ENCODE measurements around the gene WDR46.

WDR46 gene, protein sequence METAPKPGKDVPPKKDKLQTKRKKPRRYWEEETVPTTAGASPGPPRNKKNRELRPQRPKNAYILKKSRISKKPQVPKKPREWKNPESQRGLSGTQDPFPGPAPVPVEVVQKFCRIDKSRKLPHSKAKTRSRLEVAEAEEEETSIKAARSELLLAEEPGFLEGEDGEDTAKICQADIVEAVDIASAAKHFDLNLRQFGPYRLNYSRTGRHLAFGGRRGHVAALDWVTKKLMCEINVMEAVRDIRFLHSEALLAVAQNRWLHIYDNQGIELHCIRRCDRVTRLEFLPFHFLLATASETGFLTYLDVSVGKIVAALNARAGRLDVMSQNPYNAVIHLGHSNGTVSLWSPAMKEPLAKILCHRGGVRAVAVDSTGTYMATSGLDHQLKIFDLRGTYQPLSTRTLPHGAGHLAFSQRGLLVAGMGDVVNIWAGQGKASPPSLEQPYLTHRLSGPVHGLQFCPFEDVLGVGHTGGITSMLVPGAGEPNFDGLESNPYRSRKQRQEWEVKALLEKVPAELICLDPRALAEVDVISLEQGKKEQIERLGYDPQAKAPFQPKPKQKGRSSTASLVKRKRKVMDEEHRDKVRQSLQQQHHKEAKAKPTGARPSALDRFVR

DNA sequence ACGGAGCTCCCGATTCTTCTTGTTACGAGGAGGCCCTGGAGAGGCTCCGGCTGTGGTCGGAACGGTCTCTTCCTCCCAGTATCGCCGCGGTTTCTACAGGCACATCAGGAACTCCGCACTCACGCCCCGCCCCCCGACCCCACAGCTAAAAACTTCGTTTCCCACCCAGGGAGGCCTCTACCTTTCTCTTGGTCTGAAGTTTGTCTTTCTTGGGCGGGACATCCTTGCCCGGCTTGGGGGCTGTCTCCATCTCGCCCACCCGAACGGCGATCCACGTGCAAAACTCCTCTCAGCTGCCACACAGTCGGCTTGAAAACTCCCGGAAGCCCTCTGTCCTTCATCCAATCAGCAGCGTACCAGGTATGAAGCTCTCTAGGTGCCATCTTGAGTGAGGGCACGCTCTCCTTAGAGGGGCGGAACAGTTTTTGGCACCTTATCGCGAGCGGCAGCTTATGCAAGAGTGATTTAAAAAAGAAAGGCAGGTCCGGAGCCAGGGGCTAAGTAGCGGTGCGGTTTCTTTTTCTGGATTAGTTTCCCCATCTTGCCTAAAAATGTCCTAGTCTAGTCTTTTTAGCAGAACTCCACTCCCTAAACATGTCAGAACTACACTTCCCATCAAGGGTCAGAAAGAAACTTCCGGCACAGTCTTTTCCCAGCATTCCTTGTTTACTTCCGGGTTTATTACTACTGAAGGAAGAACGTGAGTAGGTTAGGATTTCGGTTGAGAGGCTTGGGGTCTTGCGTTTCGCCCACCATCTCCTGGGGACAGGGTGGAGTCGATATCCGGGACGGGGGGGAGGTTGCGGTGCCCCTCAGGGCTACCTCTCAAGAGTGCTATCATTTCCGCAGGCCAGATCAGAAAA is at the start of gene WDR46, which contains the start of gene PFDN6:
TSS of gene WDR46 (minus strand) at position 319 of the 863 bp plus-strand sequence. CDS start at position 250, 69 bp downstream.
TSS of gene PFDN6 (plus strand) at position 681 of the 863 bp plus-strand sequence. CDS start 256 bp downstream, outside the sequence.
- Histone ChIP-seq H3K4me3 (ENCODE audit: low read depth in 1 of 2, low read length in 2 of 2) (peak within 1 kb of the TSS; percentile 88 to 94), H3K9me3 (ENCODE audit: control insufficient read depth in 1 of 2, low read length in 2 of 2) (no peaks in the 10 kb centered on the region), H3K36me3 (ENCODE audit: control insufficient read depth in 1 of 2, insufficient read depth in 2 of 2, low read length in 2 of 2) (peaks cover 25 to 51% of the 10 kb centered on the region in 2 donors), H3K27ac (ENCODE audit: low read depth, low read length) (no peak within 1 kb of the TSS), H3K9ac (ENCODE audit: low read depth in 1 of 2, low read length in 2 of 2) (peak within 1 kb of the TSS; percentile 81 to 91), H3K27me3 (ENCODE audit: control insufficient read depth in 1 of 2, insufficient read depth in 2 of 2, low read length in 2 of 2) (no peaks in the 10 kb centered on the region), H3K4me1 (ENCODE audit: control insufficient read depth in 1 of 2, insufficient read depth in 2 of 2, low read length in 2 of 2) (peaks cover 18 to 21% of the 10 kb centered on the region in 2 donors)

DNA sequence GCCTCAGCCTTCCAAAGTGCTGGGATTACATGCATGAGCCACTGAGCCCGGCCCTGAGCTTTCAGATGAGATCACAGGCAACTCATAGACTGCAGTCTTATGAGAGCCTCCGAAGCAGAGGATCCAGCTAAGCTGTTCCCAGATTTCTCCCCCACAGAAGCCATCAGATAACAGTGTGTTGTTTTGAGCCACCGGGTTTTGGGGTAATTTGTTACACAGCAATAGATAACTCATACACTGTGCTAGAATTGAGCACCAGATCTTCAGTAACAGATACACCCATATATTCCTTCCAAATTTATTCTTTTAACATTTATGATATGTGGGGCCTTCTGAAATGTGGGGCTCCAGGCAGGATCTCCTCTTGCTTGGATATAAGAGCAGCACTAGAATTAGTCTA is 47.5 kb upstream of the WDR46 start:
- Histone ChIP-seq H3K9me3 (ENCODE audit: control insufficient read depth in 1 of 2, low read length in 2 of 2) (no peaks in the 10 kb centered on the region), H3K36me3 (ENCODE audit: control insufficient read depth in 1 of 2, insufficient read depth in 2 of 2, low read length in 2 of 2) (no peaks in the 10 kb centered on the region), H3K4me3 (ENCODE audit: low read depth in 1 of 2, low read length in 2 of 2) (no peak overlapping the region), H3K4me1 (ENCODE audit: control insufficient read depth in 1 of 2, insufficient read depth in 2 of 2, low read length in 2 of 2) (no peaks in the 10 kb centered on the region), H3K9ac (ENCODE audit: low read depth in 1 of 2, low read length in 2 of 2) (no peak overlapping the region), H3K27me3 (ENCODE audit: control insufficient read depth in 1 of 2, insufficient read depth in 2 of 2, low read length in 2 of 2) (no peaks in the 10 kb centered on the region), H3K27ac (ENCODE audit: low read depth, low read length) (no peak overlapping the region)

DNA sequence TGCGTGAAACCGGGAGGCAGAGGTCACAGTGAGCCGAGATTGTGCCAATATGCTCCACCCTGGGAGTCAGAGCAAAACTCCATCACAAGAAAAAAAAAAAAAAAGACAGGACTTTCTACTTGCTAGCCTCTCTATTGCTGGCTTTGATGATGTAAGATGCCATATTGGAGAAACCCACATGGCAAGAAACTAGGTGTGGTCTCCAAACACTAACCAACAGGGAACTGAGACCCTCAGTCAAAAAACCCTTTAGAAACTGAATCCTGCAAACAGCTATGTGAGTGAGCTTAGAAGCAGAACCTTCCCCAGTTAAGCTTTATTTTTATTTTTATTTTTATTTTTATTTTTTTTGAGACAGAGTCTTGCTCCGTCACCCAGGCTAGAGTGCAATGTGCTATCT is 46.9 kb upstream of the WDR46 start:
- H3K9ac ChIP-seq (ENCODE audit: low read depth in 1 of 2, low read length in 2 of 2): no peak overlapping the region
- no peaks in the 10 kb centered on the region for H3K9me3 ChIP-seq (ENCODE audit: control insufficient read depth in 1 of 2, low read length in 2 of 2)
- H3K4me3 ChIP-seq (ENCODE audit: low read depth in 1 of 2, low read length in 2 of 2): no peak overlapping the region
- H3K27me3 ChIP-seq (ENCODE audit: control insufficient read depth in 1 of 2, insufficient read depth in 2 of 2, low read length in 2 of 2): no peaks in the 10 kb centered on the region
- no peak overlapping the region for H3K27ac ChIP-seq (ENCODE audit: low read depth, low read length)
- H3K4me1 ChIP-seq (ENCODE audit: control insufficient read depth in 1 of 2, insufficient read depth in 2 of 2, low read length in 2 of 2): no peaks in the 10 kb centered on the region
- no peaks in the 10 kb centered on the region for H3K36me3 ChIP-seq (ENCODE audit: control insufficient read depth in 1 of 2, insufficient read depth in 2 of 2, low read length in 2 of 2)

GRCh38 chr6:33333666-33334065 is 44.6 kb upstream of the WDR46 start:
- H3K4me1 ChIP-seq (ENCODE audit: control insufficient read depth in 1 of 2, insufficient read depth in 2 of 2, low read length in 2 of 2): no peaks in the 10 kb centered on the region
- no peak overlapping the region for H3K4me3 ChIP-seq (ENCODE audit: low read depth in 1 of 2, low read length in 2 of 2)
- no peaks in the 10 kb centered on the region for H3K27me3 ChIP-seq (ENCODE audit: control insufficient read depth in 1 of 2, insufficient read depth in 2 of 2, low read length in 2 of 2)
- H3K27ac ChIP-seq (ENCODE audit: low read depth, low read length): no peak overlapping the region
- no peak overlapping the region for H3K9ac ChIP-seq (ENCODE audit: low read depth in 1 of 2, low read length in 2 of 2)
- no peaks in the 10 kb centered on the region for H3K9me3 ChIP-seq (ENCODE audit: control insufficient read depth in 1 of 2, low read length in 2 of 2)
- H3K36me3 ChIP-seq (ENCODE audit: control insufficient read depth in 1 of 2, insufficient read depth in 2 of 2, low read length in 2 of 2): no peaks in the 10 kb centered on the region

DNA sequence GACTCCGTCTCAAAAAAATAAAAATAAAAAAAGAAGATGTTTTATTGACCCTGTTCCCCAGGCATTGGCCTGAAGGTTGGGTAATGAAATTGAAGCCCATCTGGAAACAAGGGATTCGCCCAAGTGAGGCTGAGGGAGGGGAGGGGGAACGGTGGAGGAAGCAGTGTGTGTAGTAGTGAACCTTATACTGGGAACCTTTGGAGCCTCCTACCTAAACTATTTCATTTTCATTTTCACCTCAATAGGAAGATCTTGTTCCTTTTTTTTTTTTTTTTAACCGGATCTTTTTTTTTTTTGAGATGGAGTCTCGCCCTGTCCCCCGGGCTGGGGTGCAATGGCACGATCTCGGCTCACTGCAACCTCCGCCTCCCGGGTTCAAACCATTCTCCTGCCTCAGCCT is 41.7 kb upstream of the WDR46 start:
- no peaks in the 10 kb centered on the region for H3K4me1 ChIP-seq (ENCODE audit: control insufficient read depth in 1 of 2, insufficient read depth in 2 of 2, low read length in 2 of 2)
- H3K9me3 ChIP-seq (ENCODE audit: control insufficient read depth in 1 of 2, low read length in 2 of 2): no peaks in the 10 kb centered on the region
- H3K27me3 ChIP-seq (ENCODE audit: control insufficient read depth in 1 of 2, insufficient read depth in 2 of 2, low read length in 2 of 2): no peaks in the 10 kb centered on the region
- H3K4me3 ChIP-seq (ENCODE audit: low read depth in 1 of 2, low read length in 2 of 2): no peak overlapping the region
- no peak overlapping the region for H3K9ac ChIP-seq (ENCODE audit: low read depth in 1 of 2, low read length in 2 of 2)
- no peak overlapping the region for H3K27ac ChIP-seq (ENCODE audit: low read depth, low read length)
- no peaks in the 10 kb centered on the region for H3K36me3 ChIP-seq (ENCODE audit: control insufficient read depth in 1 of 2, insufficient read depth in 2 of 2, low read length in 2 of 2)

DNA sequence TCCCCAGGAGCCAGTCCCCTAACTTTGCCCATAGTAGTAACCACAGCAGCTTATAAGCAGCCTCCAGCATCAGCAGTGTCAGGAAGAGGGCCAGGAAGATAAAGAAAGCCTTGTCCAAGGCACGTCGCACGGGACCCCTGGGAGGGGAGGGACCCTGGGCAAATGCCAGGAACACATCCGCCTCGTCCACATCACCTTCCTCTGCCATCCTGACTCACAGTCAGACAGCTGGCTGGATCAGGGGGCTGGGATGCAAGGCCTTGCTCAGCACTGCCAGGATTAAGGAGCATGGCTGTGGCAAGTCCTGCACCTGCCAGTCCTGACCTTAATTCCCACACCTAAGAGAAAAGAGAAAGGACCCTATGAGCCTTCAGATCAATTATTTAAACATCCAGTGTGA is 40.0 kb upstream of the WDR46 start:
- no peaks in the 10 kb centered on the region for H3K9me3 ChIP-seq (ENCODE audit: control insufficient read depth in 1 of 2, low read length in 2 of 2)
- H3K4me3 ChIP-seq (ENCODE audit: low read depth in 1 of 2, low read length in 2 of 2): no peak overlapping the region
- no peaks in the 10 kb centered on the region for H3K27me3 ChIP-seq (ENCODE audit: control insufficient read depth in 1 of 2, insufficient read depth in 2 of 2, low read length in 2 of 2)
- no peak overlapping the region for H3K27ac ChIP-seq (ENCODE audit: low read depth, low read length)
- H3K9ac ChIP-seq (ENCODE audit: low read depth in 1 of 2, low read length in 2 of 2): no peak overlapping the region
- peaks cover 0 to 3% of the 10 kb centered on the region in 2 donors for H3K4me1 ChIP-seq (ENCODE audit: control insufficient read depth in 1 of 2, insufficient read depth in 2 of 2, low read length in 2 of 2)
- no peaks in the 10 kb centered on the region for H3K36me3 ChIP-seq (ENCODE audit: control insufficient read depth in 1 of 2, insufficient read depth in 2 of 2, low read length in 2 of 2)

DNA sequence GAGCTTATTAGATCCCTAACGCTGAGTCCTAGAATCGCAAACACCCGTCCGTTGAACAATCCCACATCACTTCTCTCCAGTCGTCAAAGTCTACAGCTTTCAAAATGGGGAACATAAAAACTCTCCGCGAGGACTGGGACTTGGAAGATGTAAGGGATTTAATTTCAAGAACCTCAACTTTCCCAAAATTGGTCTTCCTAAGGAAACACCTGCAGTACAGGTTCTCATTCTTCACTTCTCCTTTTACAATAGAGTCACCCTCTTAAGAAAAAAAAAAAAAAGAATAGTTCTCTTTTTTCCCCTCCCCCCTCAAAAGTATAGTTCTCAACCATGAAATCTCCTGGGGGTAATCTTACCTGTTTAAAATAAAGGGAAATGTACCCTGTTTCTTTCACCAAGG is 35.1 kb upstream of the WDR46 start:
- H3K4me3 ChIP-seq (ENCODE audit: low read depth in 1 of 2, low read length in 2 of 2): peak overlapping the region; percentile 94 to 96
- H3K27ac ChIP-seq (ENCODE audit: low read depth, low read length): peak overlapping the region; percentile 77
- peaks cover 20 to 23% of the 10 kb centered on the region in 2 donors for H3K36me3 ChIP-seq (ENCODE audit: control insufficient read depth in 1 of 2, insufficient read depth in 2 of 2, low read length in 2 of 2)
- H3K9ac ChIP-seq (ENCODE audit: low read depth in 1 of 2, low read length in 2 of 2): peak overlapping the region; percentile 63 to 79
- H3K9me3 ChIP-seq (ENCODE audit: control insufficient read depth in 1 of 2, low read length in 2 of 2): no peaks in the 10 kb centered on the region
- H3K4me1 ChIP-seq (ENCODE audit: control insufficient read depth in 1 of 2, insufficient read depth in 2 of 2, low read length in 2 of 2): peaks cover 38% of the 10 kb centered on the region in 2 donors
- no peaks in the 10 kb centered on the region for H3K27me3 ChIP-seq (ENCODE audit: control insufficient read depth in 1 of 2, insufficient read depth in 2 of 2, low read length in 2 of 2)

- H3K27me3 ChIP-seq (ENCODE audit: control insufficient read depth in 1 of 2, insufficient read depth in 2 of 2, low read length in 2 of 2): no peaks in the 10 kb centered on the region
- H3K27ac ChIP-seq (ENCODE audit: low read depth, low read length): peak overlapping the region; percentile 77
- peak overlapping the region; percentile 63 to 79 for H3K9ac ChIP-seq (ENCODE audit: low read depth in 1 of 2, low read length in 2 of 2)
- H3K36me3 ChIP-seq (ENCODE audit: control insufficient read depth in 1 of 2, insufficient read depth in 2 of 2, low read length in 2 of 2): peaks cover 25 to 28% of the 10 kb centered on the region in 2 donors
- H3K4me3 ChIP-seq (ENCODE audit: low read depth in 1 of 2, low read length in 2 of 2): peak overlapping the region; percentile 94 to 96
- H3K4me1 ChIP-seq (ENCODE audit: control insufficient read depth in 1 of 2, insufficient read depth in 2 of 2, low read length in 2 of 2): peaks cover 43 to 44% of the 10 kb centered on the region in 2 donors
- H3K9me3 ChIP-seq (ENCODE audit: control insufficient read depth in 1 of 2, low read length in 2 of 2): no peaks in the 10 kb centered on the region
Observed at GRCh38 chr6:33323623-33323948, 34.5 kb upstream of the WDR46 start.

DNA sequence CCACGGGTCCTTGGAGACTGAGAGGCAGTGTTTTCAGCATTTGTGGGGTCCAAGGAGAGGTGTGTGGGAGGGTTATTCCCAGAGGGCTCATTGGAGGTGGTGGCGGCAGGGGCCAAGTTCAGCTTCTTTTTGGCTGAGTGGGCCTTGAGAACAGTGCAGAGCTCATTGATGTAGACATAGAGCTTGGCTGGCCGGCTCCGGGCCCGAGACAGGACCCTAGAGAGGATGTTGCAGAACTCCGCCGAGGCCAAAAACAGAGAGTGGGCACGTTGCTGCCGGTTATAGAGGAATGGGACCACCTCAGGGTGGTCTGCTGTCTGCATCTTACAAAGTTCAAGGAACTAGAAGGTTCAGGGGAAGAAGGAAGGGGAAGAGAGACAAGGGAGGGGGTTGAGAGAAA is 32.2 kb upstream of the WDR46 start:
- H3K9ac ChIP-seq (ENCODE audit: low read depth in 1 of 2, low read length in 2 of 2): no peak overlapping the region
- peaks cover 26 to 34% of the 10 kb centered on the region in 2 donors for H3K36me3 ChIP-seq (ENCODE audit: control insufficient read depth in 1 of 2, insufficient read depth in 2 of 2, low read length in 2 of 2)
- H3K4me3 ChIP-seq (ENCODE audit: low read depth in 1 of 2, low read length in 2 of 2): peak overlapping the region in 1 of 2 donors; percentile 96
- H3K9me3 ChIP-seq (ENCODE audit: control insufficient read depth in 1 of 2, low read length in 2 of 2): no peaks in the 10 kb centered on the region
- H3K4me1 ChIP-seq (ENCODE audit: control insufficient read depth in 1 of 2, insufficient read depth in 2 of 2, low read length in 2 of 2): peaks cover 54 to 58% of the 10 kb centered on the region in 2 donors
- no peak overlapping the region for H3K27ac ChIP-seq (ENCODE audit: low read depth, low read length)
- no peaks in the 10 kb centered on the region for H3K27me3 ChIP-seq (ENCODE audit: control insufficient read depth in 1 of 2, insufficient read depth in 2 of 2, low read length in 2 of 2)
